Thyroid gland (tissue), 4 donors: ENCODE data around the gene MAPK8IP3. TPM values are rescaled to one million over a fixed set of nuclear protein-coding genes. Genes with fewer than 3 reads are reported as not detected.

Source experiments
- DNase-seq, 2 donors: peaks; one replicate each; pipeline ENCODE4 v3.0.0-alpha.2; 2019
- H3K27ac ChIP-seq, 3 donors: fragments of 200-600 bp; sonication (generic); 1 replicate in 2 of 3; 2 replicates in 1 of 3; pipeline ENCODE4 v1.5.1; 2016 to 2019; ENCODE audit warnings: mild to moderate bottlenecking in 1 of 3, moderate library complexity in 1 of 3
- H3K27me3 ChIP-seq: fragments of 200-600 bp; sonication (generic); one replicate; pipeline ENCODE4 v1.5.1; 2019
- H3K36me3 ChIP-seq, 2 donors: fragments of 200-600 bp; sonication (generic); one replicate each; pipeline ENCODE4 v1.5.1; 2016 to 2019
- H3K4me1 ChIP-seq, 2 donors: fragments of 200-600 bp; sonication (generic); one replicate each; pipeline ENCODE4 v1.5.1; 2017 to 2019
- H3K4me3 ChIP-seq, 3 donors: fragments of 200-600 bp; sonication (generic); replicated peaks in 1 of 3; 1 replicate in 2 of 3; 2 replicates in 1 of 3; pipeline ENCODE4 v1.5.1; 2016; ENCODE audit warnings: mild to moderate bottlenecking in 1 of 3
- H3K9me3 ChIP-seq: fragments of 200-600 bp; sonication (generic); one replicate; pipeline ENCODE4 v1.5.1; 2017
- CTCF ChIP-seq, 6 experiments: fragments of 200-600 bp in 3 of 6; fragments of 450-650 bp in 3 of 6; sonication (generic) in 3 of 6; IDR thresholded peaks; one replicate each; pipeline ENCODE4 v1.5.1; 2016 to 2019; ENCODE audit warnings: antibody characterized with exemption in 6 of 6, mild to moderate bottlenecking in 2 of 6, inconsistent platforms in 1 of 6, moderate library complexity in 1 of 6
- POLR2A ChIP-seq, 2 donors: fragments of 450-650 bp; IDR thresholded peaks; one replicate each; pipeline ENCODE4 v1.6.1; 2017; ENCODE audit warnings: antibody characterized with exemption in 2 of 2, mild to moderate bottlenecking in 2 of 2, moderate library complexity in 1 of 2
- WGBS, 2 donors: methylation state at CpG; one replicate each; pipeline ENCODE4 v1.1.5; 2017; 5-methylcytosine and 5-hydroxymethylcytosine counted together
- intact Hi-C: fragments of 100-400 bp; cut with DNase I; formaldehyde crosslinking; loops from one replicate; pipeline ENCODE4 v1.15.1; 2023
- total RNA-seq, 4 donors: library from RNA; depleted of rRNA; stranded (reverse); fragments of >200 nt; gene quantifications; one replicate each; pipeline ENCODE4 v1.2.3, GENCODE V29; 2016

The MAPK8IP3 gene
- total RNA-seq, 4 donors from 2014 or later = 45.7 to 137 (median 60.4) TPM

GRCh38 chr16:1773703-1774447, 67.9 kb downstream of the MAPK8IP3 start:
- Histone ChIP-seq H3K27ac (peak overlapping the region in 2 of 3 donors; percentile 83 to 91), H3K36me3 (peaks cover 20% of the 10 kb centered on the region in 2 donors), H3K4me3 (peak overlapping the region; percentile 85 to 86 (median 86)), H3K9me3 (no peaks in the 10 kb centered on the region), H3K27me3 (no peaks in the 10 kb centered on the region), H3K4me1 (peaks cover 23 to 26% of the 10 kb centered on the region in 2 donors)
- intact Hi-C loops = no loop called here
- no peak for TF ChIP-seq CTCF (IDR thresholded peaks at IDR 0.05)
- WGBS, 2 donors = 27 to 80% methylated on average over 2 to 28 of the region's 45 CpGs
- DNase-seq = peak in 1 of 2 donors; percentile 55

GRCh38 chr16:1774448-1774780, 68.4 kb downstream of the MAPK8IP3 start:
- peak overlapping the region in 1 of 3 donors; percentile 83 for H3K27ac ChIP-seq
- no peak for DNase-seq
- no peaks in the 10 kb centered on the region for H3K27me3 ChIP-seq
- peak overlapping the region in 1 of 3 donors; percentile 86 for H3K4me3 ChIP-seq
- TF ChIP-seq POLR2A (IDR thresholded peaks at IDR 0.05) (no peak), CTCF (IDR thresholded peaks at IDR 0.05) (no peak)
- intact Hi-C loops = no loop called here
- H3K36me3 ChIP-seq = peaks cover 20% of the 10 kb centered on the region in 2 donors
- 86 to 90% methylated on average over 4 to 6 of the region's 7 CpGs for WGBS, 2 donors
- peaks cover 23 to 26% of the 10 kb centered on the region in 2 donors for H3K4me1 ChIP-seq
- H3K9me3 ChIP-seq = no peaks in the 10 kb centered on the region

GRCh38 chr16:1775006-1775845, 69.2 kb downstream of the MAPK8IP3 start:
- WGBS, 2 donors = 91 to 94% methylated on average over 7 to 19 of the region's 30 CpGs
- Histone ChIP-seq H3K9me3 (no peaks in the 10 kb centered on the region), H3K4me1 (peaks cover 23 to 27% of the 10 kb centered on the region in 2 donors), H3K27ac (no peak overlapping the region), H3K36me3 (peaks cover 20% of the 10 kb centered on the region in 2 donors), H3K27me3 (no peaks in the 10 kb centered on the region), H3K4me3 (no peak overlapping the region)
- DNase-seq = no peak
- intact Hi-C loops = no loop called here
- no peak for TF ChIP-seq POLR2A (IDR thresholded peaks at IDR 0.05)
- no peak for TF ChIP-seq CTCF (IDR thresholded peaks at IDR 0.05)

GRCh38 chr16:1775846-1776671, 70.1 kb downstream of the MAPK8IP3 start:
- H3K9me3 ChIP-seq = no peaks in the 10 kb centered on the region
- no peak overlapping the region for H3K27ac ChIP-seq
- WGBS, 2 donors = 89% methylated on average over 19 to 25 of the region's 28 CpGs
- intact Hi-C loops = no loop called here
- H3K36me3 ChIP-seq = peaks cover 23 to 26% of the 10 kb centered on the region in 2 donors
- TF ChIP-seq POLR2A (IDR thresholded peaks at IDR 0.05) (no peak), CTCF (IDR thresholded peaks at IDR 0.05) (no peak)
- no peaks in the 10 kb centered on the region for H3K27me3 ChIP-seq
- peaks cover 24 to 28% of the 10 kb centered on the region in 2 donors for H3K4me1 ChIP-seq
- H3K4me3 ChIP-seq = no peak overlapping the region
- DNase-seq = no peak
